ENCODE data around the gene MYF6.

Gene MYF6

DNA sequence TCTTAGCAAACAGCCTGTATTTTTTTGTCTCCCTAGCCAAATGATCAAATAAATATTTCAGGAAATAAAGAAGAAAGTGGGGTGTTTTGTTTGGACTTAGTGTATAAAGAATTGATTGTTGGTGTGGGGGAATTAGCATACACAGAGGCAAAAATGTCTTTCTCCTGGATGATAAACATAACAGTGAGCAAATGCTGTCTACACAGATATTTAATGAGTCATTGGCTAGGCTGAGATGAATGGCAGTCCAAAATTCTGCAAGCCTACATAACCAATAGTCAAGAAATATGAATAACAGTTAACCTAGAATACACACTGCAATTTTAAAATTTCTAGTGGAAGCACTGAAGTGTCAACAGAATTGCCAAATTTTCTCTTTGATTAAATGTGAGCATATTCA is 45.0 kb downstream of the MYF6 start:
- H3K4me3 ChIP-seq (ENCODE audit: low read depth in 1 of 2, low read length in 2 of 2) = no peak overlapping the region
- H3K9me3 ChIP-seq (ENCODE audit: insufficient read depth, low read length, severe bottlenecking) = no peaks in the 10 kb centered on the region
- H4K20me1 ChIP-seq (ENCODE audit: insufficient read depth, low read length) = no peaks in the 10 kb centered on the region
- DNase-seq = no peak
- H3K4me1 ChIP-seq (ENCODE audit: insufficient read depth, low read length) = no peaks in the 10 kb centered on the region
- H2AFZ ChIP-seq (ENCODE audit: low read depth, low read length) = no peak overlapping the region
- H3K36me3 ChIP-seq (ENCODE audit: insufficient read depth, low read length) = no peaks in the 10 kb centered on the region
- TF ChIP-seq EZH2 (IDR thresholded peaks at IDR 0.05; ENCODE audit: borderline replicate concordance, low read depth, low read length, severe bottlenecking) = no peak
- TF ChIP-seq, protein P1, sequence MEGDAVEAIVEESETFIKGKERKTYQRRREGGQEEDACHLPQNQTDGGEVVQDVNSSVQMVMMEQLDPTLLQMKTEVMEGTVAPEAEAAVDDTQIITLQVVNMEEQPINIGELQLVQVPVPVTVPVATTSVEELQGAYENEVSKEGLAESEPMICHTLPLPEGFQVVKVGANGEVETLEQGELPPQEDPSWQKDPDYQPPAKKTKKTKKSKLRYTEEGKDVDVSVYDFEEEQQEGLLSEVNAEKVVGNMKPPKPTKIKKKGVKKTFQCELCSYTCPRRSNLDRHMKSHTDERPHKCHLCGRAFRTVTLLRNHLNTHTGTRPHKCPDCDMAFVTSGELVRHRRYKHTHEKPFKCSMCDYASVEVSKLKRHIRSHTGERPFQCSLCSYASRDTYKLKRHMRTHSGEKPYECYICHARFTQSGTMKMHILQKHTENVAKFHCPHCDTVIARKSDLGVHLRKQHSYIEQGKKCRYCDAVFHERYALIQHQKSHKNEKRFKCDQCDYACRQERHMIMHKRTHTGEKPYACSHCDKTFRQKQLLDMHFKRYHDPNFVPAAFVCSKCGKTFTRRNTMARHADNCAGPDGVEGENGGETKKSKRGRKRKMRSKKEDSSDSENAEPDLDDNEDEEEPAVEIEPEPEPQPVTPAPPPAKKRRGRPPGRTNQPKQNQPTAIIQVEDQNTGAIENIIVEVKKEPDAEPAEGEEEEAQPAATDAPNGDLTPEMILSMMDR (IDR thresholded peaks at IDR 0.05; ENCODE audit: borderline replicate concordance, extremely low read depth, low read length, poor library complexity, severe bottlenecking) = no peak
- no peak overlapping the region for H3K9ac ChIP-seq (ENCODE audit: low read depth, low read length)
- H3K27me3 ChIP-seq (ENCODE audit: insufficient read depth, low read length, poor library complexity) = no peaks in the 10 kb centered on the region
- no peak overlapping the region for H3K27ac ChIP-seq (ENCODE audit: low read length)
- ATAC-seq (ENCODE audit: insufficient read depth, low read depth) = no peak
- H3K4me2 ChIP-seq (ENCODE audit: insufficient read depth, low read length) = no peak overlapping the region
- no peaks in the 10 kb centered on the region for H3K79me2 ChIP-seq (ENCODE audit: insufficient read depth, low read length)

DNA sequence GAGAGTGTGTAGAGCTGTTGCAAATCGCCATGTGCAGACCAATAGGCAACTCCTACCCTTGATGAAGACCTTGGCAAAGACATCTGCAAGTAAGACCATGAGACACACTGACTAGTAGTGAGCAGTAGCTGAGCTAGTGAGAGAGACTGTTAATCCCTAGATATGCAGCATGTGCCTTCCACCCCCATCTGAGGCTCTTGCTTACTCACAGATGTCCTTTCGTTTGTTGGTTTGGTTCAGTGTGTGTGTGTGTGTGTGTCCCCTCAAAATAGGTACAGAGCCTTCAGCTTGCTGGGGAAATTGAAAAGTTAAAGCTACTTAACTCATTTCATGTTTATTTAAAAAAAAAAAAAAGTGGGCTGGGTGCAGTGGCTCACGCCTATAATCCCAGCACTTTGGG is 46.8 kb downstream of the MYF6 start:
- DNase-seq = no peak
- Histone ChIP-seq H4K20me1 (ENCODE audit: insufficient read depth, low read length) (no peaks in the 10 kb centered on the region), H3K9me3 (ENCODE audit: insufficient read depth, low read length, severe bottlenecking) (no peaks in the 10 kb centered on the region), H3K27ac (ENCODE audit: low read length) (no peak overlapping the region), H3K9ac (ENCODE audit: low read depth, low read length) (no peak overlapping the region), H2AFZ (ENCODE audit: low read depth, low read length) (no peak overlapping the region), H3K79me2 (ENCODE audit: insufficient read depth, low read length) (no peaks in the 10 kb centered on the region), H3K4me2 (ENCODE audit: insufficient read depth, low read length) (no peak overlapping the region), H3K36me3 (ENCODE audit: insufficient read depth, low read length) (no peaks in the 10 kb centered on the region), H3K4me3 (ENCODE audit: low read depth in 1 of 2, low read length in 2 of 2) (no peak overlapping the region), H3K4me1 (ENCODE audit: insufficient read depth, low read length) (no peaks in the 10 kb centered on the region), H3K27me3 (ENCODE audit: insufficient read depth, low read length, poor library complexity) (no peaks in the 10 kb centered on the region)
- ATAC-seq (ENCODE audit: insufficient read depth, low read depth) = no peak
- TF ChIP-seq, protein P1 (IDR thresholded peaks at IDR 0.05; ENCODE audit: borderline replicate concordance, extremely low read depth, low read length, poor library complexity, severe bottlenecking) = no peak
- TF ChIP-seq EZH2 (IDR thresholded peaks at IDR 0.05; ENCODE audit: borderline replicate concordance, low read depth, low read length, severe bottlenecking) = no peak

DNA sequence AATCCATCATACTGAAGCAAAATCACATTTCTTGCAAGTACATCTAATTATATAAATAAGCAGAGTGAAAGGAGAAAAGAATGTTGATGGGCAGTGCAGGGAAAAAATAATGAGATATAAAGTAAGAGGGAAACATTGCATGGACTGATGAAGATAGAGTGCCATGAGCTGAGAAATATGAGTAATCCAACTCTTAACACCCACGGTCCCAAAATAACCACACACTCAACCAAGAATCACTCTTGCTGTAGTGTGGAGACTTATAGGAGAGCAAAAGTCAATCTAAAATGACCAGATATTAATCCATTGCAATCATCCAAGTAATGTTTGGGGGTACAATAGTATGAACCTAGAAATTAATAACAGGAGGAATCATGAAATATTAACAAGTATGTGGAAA is 49.4 kb downstream of the MYF6 start:
- H3K9me3 ChIP-seq (ENCODE audit: insufficient read depth, low read length, severe bottlenecking) = no peaks in the 10 kb centered on the region
- H4K20me1 ChIP-seq (ENCODE audit: insufficient read depth, low read length) = no peaks in the 10 kb centered on the region
- no peak overlapping the region for H3K9ac ChIP-seq (ENCODE audit: low read depth, low read length)
- no peak overlapping the region for H3K4me2 ChIP-seq (ENCODE audit: insufficient read depth, low read length)
- H3K36me3 ChIP-seq (ENCODE audit: insufficient read depth, low read length) = no peaks in the 10 kb centered on the region
- no peaks in the 10 kb centered on the region for H3K79me2 ChIP-seq (ENCODE audit: insufficient read depth, low read length)
- no peak for DNase-seq
- H3K27ac ChIP-seq (ENCODE audit: low read length) = no peak overlapping the region
- no peak for TF ChIP-seq EZH2 (IDR thresholded peaks at IDR 0.05; ENCODE audit: borderline replicate concordance, low read depth, low read length, severe bottlenecking)
- TF ChIP-seq, protein P1 (IDR thresholded peaks at IDR 0.05; ENCODE audit: borderline replicate concordance, extremely low read depth, low read length, poor library complexity, severe bottlenecking) = no peak
- H3K4me1 ChIP-seq (ENCODE audit: insufficient read depth, low read length) = no peaks in the 10 kb centered on the region
- ATAC-seq (ENCODE audit: insufficient read depth, low read depth) = no peak
- H3K4me3 ChIP-seq (ENCODE audit: low read depth in 1 of 2, low read length in 2 of 2) = no peak overlapping the region
- H3K27me3 ChIP-seq (ENCODE audit: insufficient read depth, low read length, poor library complexity) = no peaks in the 10 kb centered on the region
- H2AFZ ChIP-seq (ENCODE audit: low read depth, low read length) = no peak overlapping the region
